ENCODE results near the gene PRLR.

Gene PRLR

DNA sequence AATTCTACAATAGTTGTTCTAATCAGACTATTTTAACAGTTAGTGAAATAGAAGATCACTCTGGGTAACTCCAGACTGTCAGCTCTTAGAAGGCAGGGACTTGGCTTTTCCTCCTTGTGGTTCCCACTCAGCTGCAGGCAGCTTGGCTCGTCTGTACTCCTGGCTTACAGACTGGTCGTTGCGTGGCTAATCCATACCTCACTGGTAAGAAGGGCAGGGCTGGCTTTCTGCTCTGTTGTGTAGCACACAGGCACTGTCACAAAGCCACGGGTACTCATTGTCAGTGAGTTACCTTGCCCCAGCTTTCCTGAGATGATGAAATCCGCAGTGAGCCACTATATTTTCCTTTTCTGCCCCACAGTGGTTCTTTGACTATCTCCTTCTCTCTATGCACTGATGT, 1.8 kb upstream of the PRLR start:
- Histone ChIP-seq H3K4me2 (ENCODE audit: low read length) (no peak overlapping the region), H3K9ac (ENCODE audit: low read depth, low read length) (no peak overlapping the region), H3K4me1 (ENCODE audit: control insufficient read depth, insufficient read depth, low read length) (peaks cover 8% of the 10 kb centered on the region), H3K4me3 (ENCODE audit: low read length) (no peak overlapping the region), H3K36me3 (ENCODE audit: insufficient read depth, low read length) (no peaks in the 10 kb centered on the region), H3K27me3 (ENCODE audit: control insufficient read depth, insufficient read depth, low read length) (peaks cover 57% of the 10 kb centered on the region), H3K9me3 (replicated peaks; ENCODE audit: low read length) (no peaks in the 10 kb centered on the region)

DNA sequence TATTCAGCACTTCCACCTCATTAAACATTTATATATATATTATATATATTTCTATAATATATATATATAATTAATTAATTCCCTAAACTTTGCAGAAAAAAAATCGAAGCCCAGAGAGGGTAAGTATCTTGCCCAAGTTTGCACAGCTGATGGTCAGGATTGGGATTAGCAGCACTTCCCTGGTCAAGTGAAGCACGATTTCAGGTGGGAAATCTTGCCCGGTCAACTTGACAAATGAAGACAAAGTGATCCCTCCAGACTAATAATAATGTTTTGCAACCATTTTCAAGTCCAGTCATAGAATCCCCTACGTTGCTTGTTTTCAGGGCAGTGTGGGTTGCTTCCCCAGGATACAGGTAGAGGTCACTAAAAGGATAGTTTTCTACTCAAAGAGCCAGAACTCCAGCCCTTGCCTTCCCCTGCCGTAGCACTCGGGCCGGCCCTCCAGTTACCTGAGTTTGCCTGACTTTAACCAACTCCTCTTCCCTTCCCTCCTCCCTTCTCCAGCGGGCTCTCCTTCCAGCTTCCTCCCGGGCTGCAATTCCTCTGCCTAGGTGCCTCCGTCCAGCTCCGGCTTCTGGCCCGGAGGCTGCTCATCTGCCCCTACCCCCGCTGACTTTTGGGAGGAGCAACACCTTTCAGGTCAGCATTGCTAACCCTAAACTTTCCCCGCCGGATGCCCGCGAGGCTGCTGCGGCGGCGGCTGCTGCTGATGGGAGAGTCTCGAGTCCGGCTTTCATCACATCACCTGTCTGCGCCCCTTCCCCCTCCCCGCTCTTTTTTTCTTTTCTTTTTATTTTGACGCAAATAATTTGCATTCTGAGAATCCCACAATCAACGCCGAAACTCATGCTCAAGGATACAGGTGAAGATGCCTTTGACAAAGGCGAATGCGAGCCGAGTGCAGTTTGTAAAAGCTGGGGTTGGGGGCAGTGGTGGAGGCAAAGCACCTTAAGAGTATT, 930 bp downstream of the PRLR start:
- H3K27me3 ChIP-seq (ENCODE audit: control insufficient read depth, insufficient read depth, low read length) = peaks cover 78% of the 10 kb centered on the region

GRCh38 chr5:35228310-35228709, 2.0 kb downstream of the PRLR start:
- peaks cover 87% of the 10 kb centered on the region for H3K27me3 ChIP-seq (ENCODE audit: control insufficient read depth, insufficient read depth, low read length)

More for the DNA sequence above, 930 bp downstream of the PRLR start:
- H3K36me3 ChIP-seq (ENCODE audit: insufficient read depth, low read length) = no peaks in the 10 kb centered on the region
- H3K4me1 ChIP-seq (ENCODE audit: control insufficient read depth, insufficient read depth, low read length) = peaks cover 8% of the 10 kb centered on the region
- H3K9me3 ChIP-seq (replicated peaks; ENCODE audit: low read length) = no peaks in the 10 kb centered on the region
- H3K4me3 ChIP-seq (ENCODE audit: low read length) = peak overlapping the region; percentile 54
- peak overlapping the region; percentile 62 for H3K4me2 ChIP-seq (ENCODE audit: low read length)
- H3K9ac ChIP-seq (ENCODE audit: low read depth, low read length) = no peak overlapping the region

DNA sequence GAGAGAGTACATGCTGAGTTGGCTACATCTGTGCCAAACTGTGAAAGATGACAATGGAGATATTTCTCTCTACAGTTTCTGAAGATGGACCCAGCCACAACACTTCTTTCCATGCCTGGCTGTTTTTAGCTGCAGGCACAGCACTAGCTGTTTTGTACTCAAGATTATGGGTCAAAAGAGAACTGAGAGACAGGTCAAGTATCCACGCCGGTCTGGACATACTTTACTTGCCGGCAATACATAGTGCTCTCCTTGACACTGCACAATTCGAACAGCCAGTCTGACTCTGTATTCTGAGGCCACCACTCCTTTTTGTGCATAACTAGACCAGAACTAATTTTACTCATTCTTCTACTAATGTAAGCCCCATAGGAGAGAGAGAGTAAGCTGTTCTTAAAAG, 2.6 kb downstream of the PRLR start:
- Histone ChIP-seq H3K9me3 (replicated peaks; ENCODE audit: low read length) (no peaks in the 10 kb centered on the region), H3K4me2 (ENCODE audit: low read length) (no peak overlapping the region), H3K4me1 (ENCODE audit: control insufficient read depth, insufficient read depth, low read length) (peaks cover 8% of the 10 kb centered on the region), H3K36me3 (ENCODE audit: insufficient read depth, low read length) (no peaks in the 10 kb centered on the region), H3K4me3 (ENCODE audit: low read length) (no peak overlapping the region), H3K27me3 (ENCODE audit: control insufficient read depth, insufficient read depth, low read length) (peaks cover 87% of the 10 kb centered on the region), H3K9ac (ENCODE audit: low read depth, low read length) (no peak overlapping the region)

More at GRCh38 chr5:35228310-35228709, 2.0 kb downstream of the PRLR start:
- H3K4me1 ChIP-seq (ENCODE audit: control insufficient read depth, insufficient read depth, low read length) = peaks cover 8% of the 10 kb centered on the region
- no peaks in the 10 kb centered on the region for H3K9me3 ChIP-seq (replicated peaks; ENCODE audit: low read length)
- H3K4me2 ChIP-seq (ENCODE audit: low read length) = no peak overlapping the region
- no peak overlapping the region for H3K9ac ChIP-seq (ENCODE audit: low read depth, low read length)
- no peak overlapping the region for H3K4me3 ChIP-seq (ENCODE audit: low read length)
- no peaks in the 10 kb centered on the region for H3K36me3 ChIP-seq (ENCODE audit: insufficient read depth, low read length)

GRCh38 chr5:35223787-35224395, 6.4 kb downstream of the PRLR start:
- H3K9me3 ChIP-seq (replicated peaks; ENCODE audit: low read length) = no peaks in the 10 kb centered on the region
- H3K4me2 ChIP-seq (ENCODE audit: low read length) = no peak overlapping the region
- peaks cover 76% of the 10 kb centered on the region for H3K27me3 ChIP-seq (ENCODE audit: control insufficient read depth, insufficient read depth, low read length)
- H3K9ac ChIP-seq (ENCODE audit: low read depth, low read length) = no peak overlapping the region
- H3K4me1 ChIP-seq (ENCODE audit: control insufficient read depth, insufficient read depth, low read length) = no peaks in the 10 kb centered on the region
- no peaks in the 10 kb centered on the region for H3K36me3 ChIP-seq (ENCODE audit: insufficient read depth, low read length)
- H3K4me3 ChIP-seq (ENCODE audit: low read length) = no peak overlapping the region

GRCh38 chr5:35220967-35221366, 9.3 kb downstream of the PRLR start:
- H3K9ac ChIP-seq (ENCODE audit: low read depth, low read length) = no peak overlapping the region
- H3K4me1 ChIP-seq (ENCODE audit: control insufficient read depth, insufficient read depth, low read length) = no peaks in the 10 kb centered on the region
- H3K36me3 ChIP-seq (ENCODE audit: insufficient read depth, low read length) = no peaks in the 10 kb centered on the region
- peaks cover 49% of the 10 kb centered on the region for H3K27me3 ChIP-seq (ENCODE audit: control insufficient read depth, insufficient read depth, low read length)
- H3K4me2 ChIP-seq (ENCODE audit: low read length) = no peak overlapping the region
- H3K9me3 ChIP-seq (replicated peaks; ENCODE audit: low read length) = no peaks in the 10 kb centered on the region
- no peak overlapping the region for H3K4me3 ChIP-seq (ENCODE audit: low read length)

DNA sequence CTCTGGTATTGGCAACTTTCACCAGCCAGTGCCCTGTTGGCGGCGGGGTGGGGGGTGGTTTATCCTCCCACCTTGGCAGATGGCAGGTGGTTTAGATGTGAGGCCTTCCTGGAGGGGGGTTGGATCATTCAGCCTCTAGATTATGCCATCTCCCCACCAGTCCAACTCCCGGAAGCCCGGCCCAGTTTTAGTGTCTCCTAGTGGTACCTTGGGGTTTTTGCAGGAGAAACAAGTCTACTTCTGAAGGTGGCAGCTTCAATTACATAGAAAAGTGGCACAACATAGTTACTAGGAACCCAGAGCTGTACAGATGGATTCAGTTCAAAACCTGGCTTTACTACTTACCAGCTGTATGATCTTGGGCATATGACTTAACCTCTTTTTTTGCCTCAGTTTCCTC, 11.3 kb downstream of the PRLR start:
- Histone ChIP-seq H3K27me3 (ENCODE audit: control insufficient read depth, insufficient read depth, low read length) (peaks cover 35% of the 10 kb centered on the region), H3K9ac (ENCODE audit: low read depth, low read length) (no peak overlapping the region), H3K4me1 (ENCODE audit: control insufficient read depth, insufficient read depth, low read length) (no peaks in the 10 kb centered on the region)

DNA sequence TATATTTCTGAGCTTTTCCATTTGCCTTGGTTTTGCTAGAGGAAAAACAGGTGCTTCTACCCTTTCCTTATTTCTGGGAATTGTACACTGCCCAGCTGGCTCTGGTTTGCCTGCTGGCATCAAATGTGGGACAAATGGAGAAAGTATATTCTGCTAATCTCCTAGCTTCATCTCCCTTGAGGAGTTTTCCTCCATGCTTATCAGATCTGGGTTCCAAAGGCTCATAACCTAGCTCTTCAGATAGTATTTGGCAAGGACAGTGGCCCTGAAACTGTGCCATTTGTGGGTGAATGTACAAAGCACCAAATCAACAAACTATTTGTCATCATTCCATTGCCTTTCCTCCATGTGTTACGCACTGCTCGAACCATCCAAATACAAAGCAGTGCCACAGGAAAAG, 16.2 kb downstream of the PRLR start:
- Histone ChIP-seq H3K4me1 (ENCODE audit: control insufficient read depth, insufficient read depth, low read length) (no peaks in the 10 kb centered on the region), H3K36me3 (ENCODE audit: insufficient read depth, low read length) (no peaks in the 10 kb centered on the region), H3K9me3 (replicated peaks; ENCODE audit: low read length) (no peaks in the 10 kb centered on the region), H3K9ac (ENCODE audit: low read depth, low read length) (no peak overlapping the region), H3K4me2 (ENCODE audit: low read length) (no peak overlapping the region), H3K27me3 (ENCODE audit: control insufficient read depth, insufficient read depth, low read length) (peaks cover 23% of the 10 kb centered on the region), H3K4me3 (ENCODE audit: low read length) (no peak overlapping the region)

More for the DNA sequence above, 11.3 kb downstream of the PRLR start:
- H3K4me3 ChIP-seq (ENCODE audit: low read length) = no peak overlapping the region
- H3K4me2 ChIP-seq (ENCODE audit: low read length) = no peak overlapping the region
- H3K9me3 ChIP-seq (replicated peaks; ENCODE audit: low read length) = no peaks in the 10 kb centered on the region
- H3K36me3 ChIP-seq (ENCODE audit: insufficient read depth, low read length) = no peaks in the 10 kb centered on the region

DNA sequence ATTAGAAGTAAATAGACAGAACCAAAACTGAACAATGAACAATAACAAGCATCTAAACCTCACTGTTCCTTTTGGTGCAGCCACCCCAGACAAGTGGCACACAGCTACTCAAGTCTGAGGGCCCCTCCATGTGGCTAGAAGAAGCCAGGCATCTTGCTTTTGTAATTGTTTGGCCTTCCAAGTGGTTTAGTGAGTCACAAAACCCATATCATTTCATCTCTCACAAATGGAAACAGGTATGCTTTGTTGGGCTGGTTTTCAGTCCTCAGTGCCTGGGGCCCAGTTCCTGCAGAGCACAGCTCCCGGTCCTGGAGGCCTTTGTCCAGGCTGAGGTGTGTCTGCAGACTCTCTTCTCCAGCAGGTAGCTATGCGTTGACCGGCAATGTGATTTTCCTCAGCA, 16.7 kb downstream of the PRLR start:
- Histone ChIP-seq H3K9ac (ENCODE audit: low read depth, low read length) (no peak overlapping the region), H3K36me3 (ENCODE audit: insufficient read depth, low read length) (no peaks in the 10 kb centered on the region), H3K4me1 (ENCODE audit: control insufficient read depth, insufficient read depth, low read length) (no peaks in the 10 kb centered on the region), H3K27me3 (ENCODE audit: control insufficient read depth, insufficient read depth, low read length) (peaks cover 23% of the 10 kb centered on the region), H3K4me2 (ENCODE audit: low read length) (no peak overlapping the region), H3K4me3 (ENCODE audit: low read length) (no peak overlapping the region), H3K9me3 (replicated peaks; ENCODE audit: low read length) (no peaks in the 10 kb centered on the region)

DNA sequence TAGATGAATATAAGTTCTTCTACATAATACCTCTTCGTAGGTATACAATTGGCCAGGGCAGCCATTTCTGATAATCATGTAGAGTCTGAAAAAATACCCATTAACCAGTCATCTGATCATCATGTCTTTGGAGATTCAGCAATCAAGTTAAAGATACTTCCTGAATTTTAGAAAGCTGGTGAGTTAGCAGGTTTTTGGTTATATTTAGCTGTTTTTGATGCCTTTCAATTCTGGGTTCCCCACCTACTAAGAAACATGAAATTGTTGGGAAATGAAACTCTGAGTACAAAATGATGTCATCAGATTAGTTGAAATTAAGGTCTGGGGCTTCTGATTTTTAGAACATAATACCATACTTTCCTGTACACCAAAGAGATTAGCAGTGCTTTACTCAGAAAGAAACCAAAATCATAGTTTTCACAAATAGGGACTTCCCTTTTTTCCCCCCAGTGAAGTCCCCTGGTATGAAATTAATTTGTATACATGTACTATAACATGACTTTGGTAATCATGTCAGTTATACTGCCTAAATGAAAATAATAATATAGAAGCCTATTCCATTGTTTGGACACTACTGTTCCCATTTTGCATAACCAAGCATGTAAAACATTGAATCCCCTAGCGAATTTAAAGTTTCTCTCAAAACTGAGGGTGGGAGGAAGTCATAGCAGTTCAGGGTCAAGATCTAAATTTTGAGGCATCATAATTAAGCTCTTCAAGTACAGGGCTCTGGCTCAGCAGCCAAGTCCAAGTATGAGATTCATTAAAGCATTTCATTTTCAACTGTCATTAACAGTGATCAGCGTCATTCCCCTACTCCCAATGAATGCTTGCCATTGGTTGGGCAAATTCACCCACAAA, 17.9 kb downstream of the PRLR start:
- H3K36me3 ChIP-seq (ENCODE audit: insufficient read depth, low read length) = no peaks in the 10 kb centered on the region
- H3K4me2 ChIP-seq (ENCODE audit: low read length) = no peak overlapping the region
- no peak overlapping the region for H3K9ac ChIP-seq (ENCODE audit: low read depth, low read length)
- H3K9me3 ChIP-seq (replicated peaks; ENCODE audit: low read length) = no peaks in the 10 kb centered on the region
- no peak overlapping the region for H3K4me3 ChIP-seq (ENCODE audit: low read length)
- no peaks in the 10 kb centered on the region for H3K4me1 ChIP-seq (ENCODE audit: control insufficient read depth, insufficient read depth, low read length)
- peaks cover 31% of the 10 kb centered on the region for H3K27me3 ChIP-seq (ENCODE audit: control insufficient read depth, insufficient read depth, low read length)

GRCh38 chr5:35209862-35210261, 20.4 kb downstream of the PRLR start:
- H3K4me3 ChIP-seq (ENCODE audit: low read length) = no peak overlapping the region
- H3K9ac ChIP-seq (ENCODE audit: low read depth, low read length) = no peak overlapping the region
- no peaks in the 10 kb centered on the region for H3K9me3 ChIP-seq (replicated peaks; ENCODE audit: low read length)
- no peak overlapping the region for H3K4me2 ChIP-seq (ENCODE audit: low read length)
- H3K4me1 ChIP-seq (ENCODE audit: control insufficient read depth, insufficient read depth, low read length) = no peaks in the 10 kb centered on the region
- peaks cover 47% of the 10 kb centered on the region for H3K27me3 ChIP-seq (ENCODE audit: control insufficient read depth, insufficient read depth, low read length)
- no peaks in the 10 kb centered on the region for H3K36me3 ChIP-seq (ENCODE audit: insufficient read depth, low read length)

Data from skeletal muscle satellite cell (primary cell).